Medulla oblongata (tissue), 1 donor: ENCODE data around the gene PAPPA.

ENCODE experiments used
- DNase-seq: peaks from one replicate; pipeline ENCODE4 v3.0.0-alpha.2; 2015; ENCODE audit errors: extremely low spot score

The PAPPA gene

GRCh38 chr9:116417464-116417863 lies 263.9 kb downstream of the PAPPA start:
- no peak for DNase-seq

DNA sequence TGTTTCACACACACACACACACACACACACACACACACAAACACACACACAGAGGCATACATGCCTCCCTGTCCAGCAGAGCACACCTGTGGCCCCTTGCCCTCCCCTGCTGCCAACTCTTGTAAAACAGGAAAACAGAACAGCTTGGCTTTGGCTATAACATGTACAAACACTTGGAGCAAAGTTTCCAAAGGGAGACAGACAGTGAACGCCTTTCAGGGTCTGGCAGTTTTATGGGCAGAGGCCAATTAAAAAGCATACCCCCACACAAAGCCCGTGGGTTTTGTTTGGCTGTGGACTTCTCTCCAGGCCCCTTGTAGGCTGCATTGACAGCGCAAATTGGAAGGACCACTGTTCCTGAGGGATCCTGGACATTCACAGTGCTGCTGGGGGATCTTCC lies 265.6 kb downstream of the PAPPA start:
- no peak for DNase-seq

GRCh38 chr9:116420993-116421538 lies 267.5 kb downstream of the PAPPA start:
- DNase-seq, result no peak

DNA sequence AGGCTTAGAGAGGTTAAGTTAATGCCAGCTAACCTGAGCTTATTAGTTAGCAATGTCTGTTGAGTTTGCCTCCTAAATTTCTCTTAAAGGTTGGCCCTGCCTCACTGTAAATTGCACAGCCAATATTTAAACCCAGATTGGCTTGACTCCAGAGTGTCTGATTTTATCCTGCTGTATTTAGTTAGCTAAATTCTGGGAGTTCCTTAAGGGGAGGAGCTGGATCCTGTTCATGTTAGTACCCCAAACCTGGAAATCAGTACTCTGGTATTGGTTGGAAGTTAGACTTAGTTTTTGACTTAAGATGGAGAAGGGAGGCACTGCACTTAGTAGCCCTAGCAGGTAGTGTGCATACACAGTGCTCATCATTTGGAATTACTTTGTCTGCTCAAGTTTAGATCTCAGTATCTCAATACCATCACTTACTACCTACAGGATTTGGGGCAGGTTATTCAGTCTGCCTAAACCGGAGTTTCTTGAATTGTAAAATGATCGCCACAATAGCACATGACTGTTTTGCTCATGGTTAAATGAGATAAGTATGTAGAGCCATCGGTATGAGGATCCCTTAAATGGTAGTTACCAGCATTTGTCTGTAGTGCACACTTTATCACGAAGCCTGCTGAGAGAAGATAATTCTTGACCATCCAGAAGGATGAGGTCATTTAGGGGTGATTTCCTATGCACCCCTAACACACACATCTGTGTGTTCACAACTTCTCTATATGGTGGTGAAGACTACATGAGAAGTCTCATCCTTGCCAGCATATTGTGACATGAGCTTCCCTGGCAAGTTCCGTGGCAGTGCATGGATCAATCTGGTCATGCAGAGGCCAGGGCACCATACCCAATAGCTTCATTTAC lies 268.8 kb downstream of the PAPPA start:
- DNase-seq, result no peak

- DNase-seq, result no peak
These were observed 269.6 kb downstream of the PAPPA start for GRCh38 chr9:116423149-116423548.

- DNase-seq, result no peak
These were observed 271.7 kb downstream of the PAPPA start for GRCh38 chr9:116425244-116425643.

GRCh38 chr9:116430849-116431248 lies 277.3 kb downstream of the PAPPA start:
- DNase-seq, result no peak

GRCh38 chr9:116432051-116432450 lies 278.5 kb downstream of the PAPPA start:
- DNase-seq, result no peak

DNA sequence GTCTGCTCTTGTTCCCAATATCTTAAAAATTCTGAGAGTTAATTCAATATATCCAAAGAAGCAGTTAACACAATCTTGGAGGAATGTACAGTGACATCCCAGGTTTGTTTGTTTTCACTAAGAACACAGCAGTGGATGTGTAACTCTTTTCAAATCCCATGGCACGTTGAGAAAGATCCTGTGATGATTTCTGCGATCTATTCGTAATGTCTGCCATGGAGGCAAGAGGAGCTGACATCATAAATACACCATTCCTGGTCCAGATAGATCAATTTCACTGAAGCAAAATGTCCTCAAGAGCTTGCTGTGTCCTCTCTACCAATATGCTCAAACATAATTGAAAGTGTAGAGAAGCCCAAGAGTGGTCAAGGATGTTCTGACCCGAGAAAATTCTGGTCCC lies 280.7 kb downstream of the PAPPA start:
- no peak for DNase-seq

DNA sequence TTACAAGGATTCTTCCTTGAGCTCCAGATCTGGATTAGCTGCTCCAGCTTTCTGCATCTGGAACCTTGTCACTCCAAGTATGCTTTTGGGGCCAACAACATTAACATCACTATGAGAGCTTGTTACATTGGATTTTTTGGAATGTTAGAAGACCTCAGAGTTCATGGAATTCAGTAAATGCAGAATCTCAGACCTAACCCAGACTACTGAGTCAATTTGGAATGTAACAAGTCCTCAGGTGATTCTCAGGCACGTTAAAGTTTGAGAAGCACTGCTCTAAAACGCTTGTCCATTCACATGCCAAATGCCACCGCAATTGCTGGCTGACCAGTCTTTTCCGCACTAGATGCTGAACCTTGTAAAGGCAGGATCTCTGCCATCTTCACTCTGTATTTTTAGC lies 282.1 kb downstream of the PAPPA start:
- DNase-seq, result no peak

- no peak for DNase-seq
These were observed 282.5 kb downstream of the PAPPA start for GRCh38 chr9:116436121-116436520.

- DNase-seq, result no peak
These were observed 284.1 kb downstream of the PAPPA start for GRCh38 chr9:116437411-116438370.

- DNase-seq, result no peak
These were observed 288.9 kb downstream of the PAPPA start for GRCh38 chr9:116442528-116442927.

DNA sequence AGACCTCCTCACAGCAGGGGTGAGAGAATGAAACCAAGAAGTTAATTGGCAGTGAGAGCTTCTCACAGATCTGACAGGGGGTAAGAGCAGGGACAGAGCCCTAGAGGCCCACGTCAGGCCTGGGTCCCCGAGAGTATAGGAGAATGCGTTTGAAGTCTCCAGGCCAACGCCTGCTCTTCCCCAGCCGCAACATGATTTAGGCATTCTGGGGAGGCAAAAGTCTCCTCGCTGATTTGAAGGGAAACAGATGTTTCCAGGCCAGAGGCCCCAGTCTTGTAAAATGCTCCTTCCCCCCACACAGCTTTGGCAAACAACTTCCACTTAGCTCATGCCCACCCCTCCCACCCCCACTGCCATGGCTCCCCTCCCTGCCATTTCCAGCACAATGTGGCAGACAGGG lies 294.3 kb downstream of the PAPPA start:
- no peak for DNase-seq

- DNase-seq, result no peak
These were observed 294.8 kb downstream of the PAPPA start for GRCh38 chr9:116448431-116448830.

GRCh38 chr9:116449949-116450348 lies 296.4 kb downstream of the PAPPA start:
- DNase-seq, result no peak

DNA sequence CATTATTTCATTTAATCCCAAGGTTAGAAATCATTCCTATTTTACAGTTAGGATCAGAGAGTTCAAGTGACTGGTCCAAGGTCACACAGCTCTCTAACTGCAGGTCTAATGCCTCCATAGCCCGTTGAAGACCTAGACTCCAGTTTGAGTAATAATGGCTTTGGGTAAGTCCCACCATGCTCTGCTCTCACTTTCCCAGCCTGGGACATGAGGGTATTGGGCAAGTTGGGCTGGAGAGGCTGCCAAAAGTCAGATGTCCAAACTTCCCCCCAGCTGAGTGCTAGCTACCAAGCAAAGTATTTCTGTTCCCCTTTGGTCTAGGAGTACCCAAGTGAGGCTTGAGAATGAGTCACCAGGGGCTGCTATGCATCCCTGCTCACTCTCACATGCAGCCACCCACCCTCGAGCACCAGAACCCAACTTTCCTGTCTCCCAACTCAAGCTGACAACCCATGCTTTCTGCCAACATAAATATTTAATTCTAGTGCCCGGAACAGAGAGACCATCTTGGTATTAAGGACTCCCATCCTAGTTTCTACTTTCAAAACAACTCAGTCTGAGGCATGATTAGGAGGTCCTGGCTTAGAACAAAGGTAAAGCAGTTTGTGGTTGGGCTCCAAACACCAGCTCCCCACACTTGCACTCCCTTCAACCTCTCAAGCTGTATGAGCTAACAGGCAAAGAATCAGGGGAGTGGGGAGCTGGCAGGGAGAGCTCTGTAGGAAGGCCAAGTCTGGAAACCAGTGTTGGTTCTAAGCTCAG lies 297.0 kb downstream of the PAPPA start:
- no peak for DNase-seq

- DNase-seq, result no peak
These were observed 298.0 kb downstream of the PAPPA start for GRCh38 chr9:116451500-116452115.
